Neural progenitor cell (in vitro differentiated cells): ENCODE measurements around the gene RCAN1. TPM values are rescaled to one million over a fixed set of nuclear protein-coding genes. Genes with fewer than 3 reads are reported as not detected.
A peak's percentile ranks its signal among the peaks of the same experiment; 100 is the strongest.

Experiments
- DNase-seq: peaks from one replicate; pipeline ENCODE4 v3.0.0-alpha.2; 2016; ENCODE audit warnings: low spot score
- H2AFZ ChIP-seq: fragments of 200-600 bp; sonication (generic); replicated peaks from 2 replicates; pipeline ENCODE4 v1.6.1; 2016; ENCODE audit warnings: antibody characterized with exemption
- H3F3A ChIP-seq: fragments of 200-600 bp; sonication (generic); 2 replicates; pipeline ENCODE4 v1.6.1; 2016; ENCODE audit warnings: antibody characterized with exemption, low read depth
- H3K27ac ChIP-seq: fragments of 200-600 bp; sonication (generic); 2 replicates; pipeline ENCODE4 v1.5.1; 2016; ENCODE audit warnings: mild to moderate bottlenecking
- H3K27me3 ChIP-seq: fragments of 200-600 bp; sonication (generic); 2 replicates; pipeline ENCODE4 v1.6.1; 2016; ENCODE audit warnings: mild to moderate bottlenecking, moderate library complexity
- H3K36me3 ChIP-seq: fragments of 200-600 bp; sonication (generic); 2 replicates; pipeline ENCODE4 v1.5.1; 2016
- H3K4me1 ChIP-seq: fragments of 200-600 bp; sonication (generic); 2 replicates; pipeline ENCODE4 v1.6.1; 2016; ENCODE audit warnings: mixed run types
- H3K4me2 ChIP-seq: fragments of 200-600 bp; sonication (generic); 2 replicates; pipeline ENCODE4 v1.6.1; 2016
- H3K4me3 ChIP-seq: fragments of 200-600 bp; sonication (generic); 2 replicates; pipeline ENCODE4 v1.5.1; 2016
- H3K79me2 ChIP-seq: fragments of 200-600 bp; sonication (generic); 2 replicates; pipeline ENCODE4 v1.6.1; 2016; ENCODE audit warnings: low read depth
- H3K9ac ChIP-seq: fragments of 200-600 bp; sonication (generic); 2 replicates; pipeline ENCODE4 v1.6.1; 2016
- H3K9me3 ChIP-seq: fragments of 200-600 bp; sonication (generic); 2 replicates; pipeline ENCODE4 v1.5.1; 2016; ENCODE audit warnings: low read depth
- H4K20me1 ChIP-seq: fragments of 200-600 bp; sonication (generic); 2 replicates; pipeline ENCODE4 v1.6.1; 2016; ENCODE audit warnings: low read depth
- H3K27ac Mint-ChIP-seq: 3 replicates; pipeline ENCODE4 v1.8.0; 2021; ENCODE audit warnings: mixed read lengths
- H3K27me3 Mint-ChIP-seq: 2 replicates; pipeline ENCODE4 v1.8.0; 2022; ENCODE audit warnings: low read depth, mild to moderate bottlenecking, inconsistent platforms, moderate library complexity, mixed read lengths; ENCODE audit not compliant: insufficient read depth
- H3K36me3 Mint-ChIP-seq: 3 replicates; pipeline ENCODE4 v1.8.0; 2021; ENCODE audit warnings: mixed read lengths
- H3K4me1 Mint-ChIP-seq: 3 replicates; pipeline ENCODE4 v1.8.0; 2021; ENCODE audit warnings: mixed read lengths
- H3K4me3 Mint-ChIP-seq: 3 replicates; pipeline ENCODE4 v1.8.0; 2021; ENCODE audit warnings: mild to moderate bottlenecking, moderate library complexity, mixed read lengths
- H3K9me3 Mint-ChIP-seq: 3 replicates; pipeline ENCODE4 v1.8.0; 2020; ENCODE audit warnings: mixed read lengths
- EZH2 ChIP-seq: fragments of 200-600 bp; sonication (generic); IDR thresholded peaks from 2 replicates; pipeline ENCODE4 v1.6.1; 2017; ENCODE audit warnings: antibody characterized with exemption, mild to moderate bottlenecking, moderate library complexity
- EZH2phosphoT487 ChIP-seq: fragments of 200-600 bp; sonication (generic); IDR thresholded peaks from 2 replicates; pipeline ENCODE4 v1.6.1; 2017; ENCODE audit warnings: antibody characterized with exemption
- total RNA-seq: library from RNA; depleted of rRNA; stranded (reverse); fragments of >200 nt; gene quantifications from 2 replicates; pipeline ENCODE4 v1.2.3, GENCODE V29; 2015; ENCODE audit warnings: low replicate concordance
- TF ChIP-seq, protein P1 (sequence below): fragments of 200-600 bp; sonication (generic); IDR thresholded peaks from 2 replicates; pipeline ENCODE4 v1.5.1; 2017; ENCODE audit warnings: antibody characterized with exemption, mild to moderate bottlenecking

The RCAN1 gene
- total RNA-seq, 1 donor from 2014 or later: 6.9 TPM

DNA sequence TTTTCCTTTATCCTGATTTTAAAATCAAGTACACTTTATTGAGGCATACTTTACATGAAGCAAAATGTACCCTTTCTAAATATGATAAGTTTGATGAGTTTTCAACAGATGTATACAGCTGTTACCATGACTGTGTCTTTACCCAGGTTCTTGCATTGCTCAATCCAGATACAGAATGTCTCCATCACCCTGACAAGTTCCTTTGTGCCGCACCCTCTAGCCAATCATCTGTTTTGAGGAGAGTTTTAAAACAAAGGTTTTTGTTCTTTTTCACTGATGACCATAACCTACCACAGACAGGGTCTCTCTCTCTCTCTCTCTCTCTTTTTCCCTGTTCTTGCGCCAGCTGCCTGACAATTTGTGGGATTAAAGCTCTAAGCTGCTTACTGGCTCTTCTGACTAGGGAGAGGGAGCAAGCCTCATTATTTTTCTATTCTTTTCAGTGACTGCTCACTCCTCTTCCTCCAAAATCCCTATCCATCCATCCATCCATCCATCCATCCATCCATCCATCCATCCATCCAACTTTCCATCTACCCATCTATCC, 101.7 kb downstream of the RCAN1 start:
- H3K9ac ChIP-seq: no peak overlapping the region

DNA sequence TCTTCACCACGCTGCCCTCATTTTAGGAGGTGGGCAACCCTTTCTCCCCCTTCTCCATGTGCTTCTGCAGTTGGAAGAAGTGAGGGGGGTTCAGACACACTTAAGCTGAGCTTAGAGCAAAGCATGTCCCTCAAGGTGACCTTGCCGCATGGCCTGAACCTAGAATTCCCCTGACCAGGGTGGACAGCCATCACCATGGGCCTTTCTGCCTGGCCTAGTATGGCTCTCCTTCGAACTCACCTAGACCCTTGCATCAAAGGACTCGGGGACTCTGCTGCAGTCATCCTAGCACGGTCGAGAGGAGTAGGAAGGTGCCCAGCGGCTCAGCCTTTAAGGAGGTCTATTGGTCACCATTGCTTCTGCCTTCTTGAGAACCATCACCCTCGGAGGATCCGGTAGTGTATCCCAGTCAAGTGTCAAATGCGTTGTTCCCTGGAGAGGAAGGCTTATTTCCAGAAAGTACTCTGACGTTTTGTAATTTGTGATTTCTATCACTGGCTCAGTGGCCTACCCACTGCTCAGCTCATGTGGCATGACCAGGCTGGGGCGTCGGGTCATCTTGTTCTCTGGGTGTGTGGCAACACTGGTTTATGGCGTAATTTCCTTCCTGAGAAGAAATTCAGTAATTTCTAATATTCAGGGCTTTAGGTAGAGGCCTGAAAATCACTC, 103.0 kb downstream of the RCAN1 start, which contains the start of gene KCNE1:
TSS of gene KCNE1 (minus strand) at position 424 of the 669 bp plus-strand sequence. CDS start 62,576 bp downstream, outside the sequence.
- H3K4me1 ChIP-seq: peaks cover 16% of the 10 kb centered on the region
- no peak within 1 kb of the TSS for H2AFZ ChIP-seq
- no peaks in the 10 kb centered on the region for H3K9me3 ChIP-seq
- H3K36me3 ChIP-seq: no peaks in the 10 kb centered on the region
- H3K4me3 ChIP-seq: no peak within 1 kb of the TSS
- H3K4me2 ChIP-seq: no peak within 1 kb of the TSS
- no peaks in the 10 kb centered on the region for H3K79me2 ChIP-seq
- no peaks in the 10 kb centered on the region for H3K27me3 ChIP-seq
- H3K9ac ChIP-seq: no peak within 1 kb of the TSS
- TF ChIP-seq EZH2phosphoT487 (no peak), EZH2 (no peak)
- TF ChIP-seq, protein P1, sequence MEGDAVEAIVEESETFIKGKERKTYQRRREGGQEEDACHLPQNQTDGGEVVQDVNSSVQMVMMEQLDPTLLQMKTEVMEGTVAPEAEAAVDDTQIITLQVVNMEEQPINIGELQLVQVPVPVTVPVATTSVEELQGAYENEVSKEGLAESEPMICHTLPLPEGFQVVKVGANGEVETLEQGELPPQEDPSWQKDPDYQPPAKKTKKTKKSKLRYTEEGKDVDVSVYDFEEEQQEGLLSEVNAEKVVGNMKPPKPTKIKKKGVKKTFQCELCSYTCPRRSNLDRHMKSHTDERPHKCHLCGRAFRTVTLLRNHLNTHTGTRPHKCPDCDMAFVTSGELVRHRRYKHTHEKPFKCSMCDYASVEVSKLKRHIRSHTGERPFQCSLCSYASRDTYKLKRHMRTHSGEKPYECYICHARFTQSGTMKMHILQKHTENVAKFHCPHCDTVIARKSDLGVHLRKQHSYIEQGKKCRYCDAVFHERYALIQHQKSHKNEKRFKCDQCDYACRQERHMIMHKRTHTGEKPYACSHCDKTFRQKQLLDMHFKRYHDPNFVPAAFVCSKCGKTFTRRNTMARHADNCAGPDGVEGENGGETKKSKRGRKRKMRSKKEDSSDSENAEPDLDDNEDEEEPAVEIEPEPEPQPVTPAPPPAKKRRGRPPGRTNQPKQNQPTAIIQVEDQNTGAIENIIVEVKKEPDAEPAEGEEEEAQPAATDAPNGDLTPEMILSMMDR: no peak
- Mint-ChIP-seq H3K4me3 (no peak within 1 kb of the TSS), H3K36me3 (no peaks in the 10 kb centered on the region), H3K27me3 (no peaks in the 10 kb centered on the region), H3K9me3 (no peaks in the 10 kb centered on the region), H3K4me1 (no peaks in the 10 kb centered on the region), H3K27ac (no peak within 1 kb of the TSS)
- no peak for DNase-seq
- H3F3A ChIP-seq: no peaks in the 10 kb centered on the region
- no peaks in the 10 kb centered on the region for H4K20me1 ChIP-seq
- H3K27ac ChIP-seq: no peak within 1 kb of the TSS

More for the DNA sequence above, 101.7 kb downstream of the RCAN1 start:
- Histone ChIP-seq H3K27ac (no peak overlapping the region), H3K4me1 (peaks cover 16% of the 10 kb centered on the region), H3K4me2 (no peak overlapping the region), H3K27me3 (no peaks in the 10 kb centered on the region), H4K20me1 (no peaks in the 10 kb centered on the region), H3K79me2 (no peaks in the 10 kb centered on the region), H3K9me3 (no peaks in the 10 kb centered on the region), H3K36me3 (no peaks in the 10 kb centered on the region), H2AFZ (no peak overlapping the region), H3F3A (no peaks in the 10 kb centered on the region), H3K4me3 (no peak overlapping the region)
- Mint-ChIP-seq H3K4me1 (no peaks in the 10 kb centered on the region), H3K36me3 (peaks cover 6% of the 10 kb centered on the region), H3K27ac (no peak overlapping the region), H3K4me3 (no peak overlapping the region), H3K27me3 (no peaks in the 10 kb centered on the region), H3K9me3 (no peaks in the 10 kb centered on the region)
- peak; percentile 22 for DNase-seq
- TF ChIP-seq, protein P1: no peak
- TF ChIP-seq EZH2: no peak
- TF ChIP-seq EZH2phosphoT487: no peak

DNA sequence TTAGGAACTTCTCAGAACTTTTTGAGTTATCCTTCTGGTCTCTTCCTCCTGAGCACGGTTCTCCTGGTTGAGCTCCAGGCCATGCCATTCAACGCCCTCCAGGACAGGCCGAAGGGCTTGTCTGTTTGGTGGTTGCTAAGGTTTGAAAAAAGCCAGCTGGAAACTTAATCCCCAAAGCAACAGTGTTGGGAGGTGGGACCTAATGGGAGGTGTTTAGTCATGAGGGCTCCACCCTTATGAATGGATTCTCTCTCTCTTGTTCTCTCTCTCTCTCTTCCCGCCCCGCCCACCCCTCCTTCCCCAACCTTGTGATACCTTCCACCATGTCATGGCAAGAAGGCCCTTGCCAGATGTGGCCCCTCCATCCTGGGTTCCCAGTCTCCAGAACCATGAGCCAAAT, 103.7 kb downstream of the RCAN1 start:
- Mint-ChIP-seq H3K4me3 (no peak overlapping the region), H3K27ac (no peak overlapping the region), H3K27me3 (peaks cover under 1% of the 10 kb centered on the region), H3K36me3 (no peaks in the 10 kb centered on the region), H3K9me3 (no peaks in the 10 kb centered on the region), H3K4me1 (no peaks in the 10 kb centered on the region)
- Histone ChIP-seq H3K9me3 (no peaks in the 10 kb centered on the region), H3K4me3 (no peak overlapping the region), H3K4me2 (no peak overlapping the region), H3K27me3 (no peaks in the 10 kb centered on the region), H3K9ac (no peak overlapping the region), H3K36me3 (no peaks in the 10 kb centered on the region), H3K27ac (no peak overlapping the region), H4K20me1 (no peaks in the 10 kb centered on the region), H3K4me1 (peaks cover 16% of the 10 kb centered on the region), H3F3A (no peaks in the 10 kb centered on the region), H3K79me2 (no peaks in the 10 kb centered on the region), H2AFZ (no peak overlapping the region)
- TF ChIP-seq EZH2phosphoT487: no peak
- no peak for TF ChIP-seq EZH2
- TF ChIP-seq, protein P1: no peak
- DNase-seq: no peak
